ENCODE data around the gene VNN1.

DNA sequence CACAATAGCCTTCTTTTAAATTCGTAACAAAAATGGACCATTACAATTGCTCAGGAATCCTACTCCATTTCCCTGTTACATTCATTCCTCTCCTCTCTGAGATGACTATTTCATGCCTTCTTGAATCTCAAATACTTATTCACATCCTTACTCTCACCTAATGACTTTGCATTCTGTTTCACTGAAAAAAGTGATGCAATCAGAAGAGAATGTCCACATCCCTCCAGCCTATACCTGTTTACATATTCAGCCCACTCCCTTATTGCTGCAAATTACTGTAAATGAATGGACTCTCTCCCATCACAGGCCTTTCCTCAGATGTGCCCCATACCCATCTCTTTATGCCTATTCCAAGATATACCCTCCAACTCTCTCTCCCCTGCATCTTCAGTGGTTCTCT is 63.4 kb downstream of the VNN1 start:
- no peak for TF ChIP-seq CTCF (IDR thresholded peaks at IDR 0.05)
- TF ChIP-seq ZFX (IDR thresholded peaks at IDR 0.05; ENCODE audit: borderline replicate concordance) = no peak

Measured in 22Rv1 (cell line).